ENCODE measurements around the gene GPR84. TPM values are rescaled to one million over a fixed set of nuclear protein-coding genes. Genes with fewer than 3 reads are reported as not detected.
A peak's percentile ranks its signal among the peaks of the same experiment; 100 is the strongest.

Gene GPR84
- total and polyA plus RNA-seq, 9 of the 15 experiments (the other 6 are each of a cell fraction or from before 2014, with no cell fraction given), result 0.07 to 0.18 (median 0.11) TPM; not detected in 5

DNA sequence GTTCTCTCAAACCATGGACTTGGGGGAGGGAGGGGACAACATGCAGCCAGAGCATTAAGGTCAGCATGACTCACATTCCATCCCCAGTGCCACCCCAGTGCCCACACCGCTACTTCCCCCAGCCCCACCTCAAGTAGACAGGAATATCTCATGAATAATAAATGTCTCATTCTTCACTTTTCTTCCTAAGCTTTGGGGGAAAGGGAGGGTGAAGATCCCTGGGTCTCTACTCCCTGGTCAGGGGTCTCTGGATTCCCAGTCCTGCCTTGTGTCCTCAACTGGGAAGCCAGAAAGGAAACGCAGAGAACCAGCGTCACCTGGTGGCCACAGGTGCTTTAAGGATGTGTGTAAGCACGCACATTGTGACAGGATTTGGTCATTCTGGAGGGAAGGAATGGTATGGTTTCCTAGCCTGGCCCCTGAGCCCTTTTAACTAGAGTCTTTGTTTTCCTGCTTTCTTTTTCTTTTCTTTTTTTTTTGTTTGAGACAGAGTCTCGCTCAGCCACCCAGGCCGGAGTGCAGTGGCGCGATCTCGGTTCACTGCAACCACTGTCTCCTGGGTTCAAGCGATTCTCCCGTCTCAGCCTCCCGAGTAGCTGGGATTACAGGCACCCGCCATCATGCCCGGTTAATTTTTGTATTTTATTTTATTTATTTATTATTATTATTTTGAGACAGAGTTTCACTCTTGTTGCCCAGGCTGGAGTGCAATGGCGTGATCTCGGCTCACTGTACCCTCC, 3.4 kb downstream of the GPR84 start (continued):
- TF ChIP-seq MAZ (CRISPR knock-in tag; conservative IDR thresholded peaks at IDR 0.05 in 1 of 2, IDR thresholded peaks at IDR 0.05 in 1 of 2), result peak; percentile 19 to 72; a peak in 2 of 4 replicates
- TF ChIP-seq CREBBP (IDR thresholded peaks at IDR 0.05; ENCODE audit: low read depth, low read length), result no peak
- TF ChIP-seq GMEB1 (CRISPR knock-in tag; IDR thresholded peaks at IDR 0.05), result no peak
- TF ChIP-seq ESRRB (CRISPR knock-in tag; IDR thresholded peaks at IDR 0.05; ENCODE audit: borderline replicate concordance), result no peak
- 0 out of 2 replicates have a peak, but pooled peaks have one; percentile 51 for TF ChIP-seq KAT7 (CRISPR knock-in tag; IDR thresholded peaks at IDR 0.05; ENCODE audit: borderline replicate concordance)
- no peak for TF ChIP-seq MYBL2 (IDR thresholded peaks at IDR 0.05; ENCODE audit: low read depth)
- TF ChIP-seq MYBL2 (CRISPR knock-in tag; IDR thresholded peaks at IDR 0.05; ENCODE audit: borderline replicate concordance), result no peak
- TF ChIP-seq MYC (IDR thresholded peaks at IDR 0.05; ENCODE audit: low read depth, low read length), result peak; percentile 70
- no peak for TF ChIP-seq MYC (CRISPR knock-in tag; IDR thresholded peaks at IDR 0.05; ENCODE audit: borderline replicate concordance, low read depth)
- TF ChIP-seq DEAF1 (CRISPR knock-in tag; IDR thresholded peaks at IDR 0.05), result peak; percentile 98
- no peak for TF ChIP-seq DMBX1 (CRISPR knock-in tag; IDR thresholded peaks at IDR 0.05; ENCODE audit: borderline replicate concordance)
- TF ChIP-seq STAT6 (CRISPR knock-in tag; IDR thresholded peaks at IDR 0.05), result no peak
- 0 out of 2 replicates have a peak, but pooled peaks have one; percentile 30 for TF ChIP-seq ZNF583 (CRISPR knock-in tag; IDR thresholded peaks at IDR 0.05)
- peak; percentile 87 for TF ChIP-seq RB1 (IDR thresholded peaks at IDR 0.05; ENCODE audit: low read depth)
- no peak for TF ChIP-seq ZNF551 (CRISPR knock-in tag; IDR thresholded peaks at IDR 0.05)
- no peak for TF ChIP-seq MEF2A (IDR thresholded peaks at IDR 0.05; ENCODE audit: control insufficient read depth, low read depth, low read length)
- no peak for TF ChIP-seq ZNF408 (CRISPR knock-in tag; IDR thresholded peaks at IDR 0.05; ENCODE audit: low read depth)
- TF ChIP-seq ZBTB7A (IDR thresholded peaks at IDR 0.05; ENCODE audit: borderline replicate concordance, control insufficient read depth, low read depth, low read length), result peak; percentile 91
- TF ChIP-seq NR2F6 (CRISPR knock-in tag; IDR thresholded peaks at IDR 0.05), result no peak
- TF ChIP-seq, protein P1, sequence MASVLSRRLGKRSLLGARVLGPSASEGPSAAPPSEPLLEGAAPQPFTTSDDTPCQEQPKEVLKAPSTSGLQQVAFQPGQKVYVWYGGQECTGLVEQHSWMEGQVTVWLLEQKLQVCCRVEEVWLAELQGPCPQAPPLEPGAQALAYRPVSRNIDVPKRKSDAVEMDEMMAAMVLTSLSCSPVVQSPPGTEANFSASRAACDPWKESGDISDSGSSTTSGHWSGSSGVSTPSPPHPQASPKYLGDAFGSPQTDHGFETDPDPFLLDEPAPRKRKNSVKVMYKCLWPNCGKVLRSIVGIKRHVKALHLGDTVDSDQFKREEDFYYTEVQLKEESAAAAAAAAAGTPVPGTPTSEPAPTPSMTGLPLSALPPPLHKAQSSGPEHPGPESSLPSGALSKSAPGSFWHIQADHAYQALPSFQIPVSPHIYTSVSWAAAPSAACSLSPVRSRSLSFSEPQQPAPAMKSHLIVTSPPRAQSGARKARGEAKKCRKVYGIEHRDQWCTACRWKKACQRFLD (CRISPR knock-in tag; IDR thresholded peaks at IDR 0.05), result peak; percentile 68

Data from K562 (cell line).